GM12878 (cell line): Measurements from ENCODE around the gene AIRE. TPM values are rescaled to one million over a fixed set of nuclear protein-coding genes. Genes with fewer than 3 reads are reported as not detected.

Source experiments
- ATAC-seq: fragments of 200-7000 bp; cut with Tn5 transposase; 3 replicates; pipeline ENCODE4 v1.9.1; 2020; ENCODE audit warnings: mild to moderate bottlenecking, moderate library complexity
- BruUV-seq: library from RNA; stranded (reverse); fragments of 400-500 nt; replicated peaks from 2 replicates; lab custom pipeline; 2021; lab: Mats Ljungman, UMichigan
- CTCF ChIA-PET: fragments of 300-600 bp; sonication (Branson Sonifier 250); formaldehyde crosslinking; extraction: SDS; loops from one replicate; lab custom pipeline; 2021; ENCODE audit warnings: inconsistent platforms; lab: Yijun Ruan, JAX
- POLR2A ChIA-PET: fragments of 350-600 bp; formaldehyde crosslinking; extraction: SDS; loops from one replicate; lab custom pipeline; 2021; ENCODE audit warnings: inconsistent platforms; lab: Charles Lee
- RAD21 ChIA-PET: fragments of 300-600 bp; sonication (Branson Sonifier 250); formaldehyde crosslinking; loops from one replicate; lab custom pipeline; 2023; ENCODE audit warnings: antibody characterized with exemption; ENCODE audit not compliant: unreplicated experiment; lab: Charles Lee
- SMC1A ChIA-PET: fragments of 300-600 bp; sonication (Branson Sonifier 250); formaldehyde crosslinking; loops from one replicate; lab custom pipeline; 2023; ENCODE audit not compliant: unreplicated experiment, uncharacterized antibody; lab: Charles Lee
- DNase-seq: peaks from one replicate; pipeline ENCODE4 v3.0.0-alpha.2; 2011; ENCODE audit warnings: low read depth, low spot score
- FAIRE-seq: peaks from 3 replicates; lab custom pipeline; 2011; peaks lifted over from hg19 to GRCh38; lab: Jason Lieb, UNC
- H2AFZ ChIP-seq: 2 replicates; pipeline ENCODE4 v1.6.0; 2011; ENCODE audit warnings: low read depth, low read length, control low read depth; ENCODE audit not compliant: control insufficient read depth
- H3K27ac ChIP-seq: 2 replicates; pipeline ENCODE4 v1.5.1; 2011; ENCODE audit warnings: control low read depth; ENCODE audit not compliant: control insufficient read depth, insufficient read depth
- H3K27me3 ChIP-seq, 2 experiments: replicated peaks in 1 of 2; 2 replicates each; pipeline versions ENCODE4 v1.6.0 to v1.6.1; 2011; ENCODE audit warnings: low read length in 1 of 2; ENCODE audit not compliant: control insufficient read depth in 2 of 2, insufficient read depth in 2 of 2
- H3K36me3 ChIP-seq, 2 experiments: 2 replicates each; pipeline ENCODE4 v1.5.1; 2011; ENCODE audit warnings: low read length in 1 of 2; ENCODE audit not compliant: control insufficient read depth in 2 of 2, insufficient read depth in 2 of 2
- H3K4me1 ChIP-seq: 2 replicates; pipeline ENCODE4 v1.6.1; 2011; ENCODE audit warnings: mild to moderate bottlenecking, low read length, moderate library complexity, mixed read lengths; ENCODE audit not compliant: control insufficient read depth, insufficient read depth
- H3K4me2 ChIP-seq: 2 replicates; pipeline ENCODE4 v1.6.0; 2011; ENCODE audit warnings: control low read depth; ENCODE audit not compliant: control insufficient read depth, insufficient read depth
- H3K4me3 ChIP-seq: fragments of 200-600 bp; sonication (generic); 2 replicates; pipeline ENCODE4 v1.5.1; 2016
- H3K79me2 ChIP-seq: 2 replicates; pipeline ENCODE4 v1.6.0; 2011; ENCODE audit warnings: low read length; ENCODE audit not compliant: control insufficient read depth, insufficient read depth
- H3K9ac ChIP-seq: 2 replicates; pipeline ENCODE4 v1.8.0; 2011; ENCODE audit warnings: low read length, control low read depth, mixed read lengths; ENCODE audit not compliant: control insufficient read depth, insufficient read depth
- H3K9me3 ChIP-seq: replicated peaks from 3 replicates; pipeline ENCODE4 v1.5.1; 2011; ENCODE audit warnings: mild to moderate bottlenecking, low read length; ENCODE audit not compliant: control insufficient read depth, insufficient read depth
- H4K20me1 ChIP-seq: 2 replicates; pipeline ENCODE4 v1.6.0; 2011; ENCODE audit not compliant: control insufficient read depth, insufficient read depth
- BHLHE40 ChIP-seq, 2 experiments: fragments of 450-650 bp in 1 of 2; IDR thresholded peaks; 2 replicates each; pipeline ENCODE4 v1.6.1; 2011 to 2017; ENCODE audit warnings: low read depth in 2 of 2, borderline replicate concordance in 1 of 2, improper control_type of control experiment in 1 of 2, low read length in 1 of 2, mild to moderate bottlenecking in 1 of 2
- LARP7 ChIP-seq: fragments of 450-650 bp; IDR thresholded peaks from 2 replicates; pipeline ENCODE4 v1.6.1; 2017; ENCODE audit warnings: mild to moderate bottlenecking
- SMAD5 ChIP-seq: IDR thresholded peaks from 2 replicates; pipeline ENCODE4 v1.6.1; 2016; ENCODE audit warnings: antibody characterized with exemption, low read depth
- TCF12 ChIP-seq: IDR thresholded peaks from 2 replicates; pipeline ENCODE4 v1.6.1; 2011; ENCODE audit warnings: low read depth, mild to moderate bottlenecking, low read length
- WGBS: methylation state at CpG from one replicate; pipeline ENCODE4 v1.1.6; 2016; ENCODE audit warnings: low lambda C conversion rate; ENCODE audit not compliant: insufficient replicate concordance, insufficient coverage; ENCODE audit errors: missing lambda C conversion rate; 5-methylcytosine and 5-hydroxymethylcytosine counted together
- in situ Hi-C: fragments of 300-500 bp; cut with MboI; formaldehyde crosslinking; loops from 9 replicates; pipeline ENCODE4 v1.14.3; 2018; ENCODE audit warnings: mixed read lengths
- intact Hi-C: fragments of 100-400 bp; cut with micrococcal nuclease; formaldehyde crosslinking; loops from one replicate; pipeline ENCODE4 v1.14.2; 2022; ENCODE audit not compliant: unreplicated experiment
- polyA plus RNA-seq, 11 experiments: library from polyadenylated mRNA; depleted of rRNA in 4 of 11; unstranded in 6 of 11; stranded (reverse) in 5 of 11; fragments of >200 nt; fragmentation: Nextera tagmentation in 4 of 11; fragmentation: Illumina TruSeq in 1 of 11; extraction: Ambion mirVana in 4 of 11; extraction: Trizol in 1 of 11; gene quantifications; 1 replicate in 1 of 11; 2 replicates in 10 of 11; pipeline versions ENCODE4 v1.2.1 to v1.2.3, GENCODE V29; 2011 to 2016; ENCODE audit warnings: inconsistent platforms in 2 of 11, missing spikeins in 2 of 11, low read depth in 1 of 11
- total RNA-seq, 4 experiments: library from RNA; depleted of rRNA in 3 of 4; stranded (reverse); fragments of >200 nt in 3 of 4; fragmentation: Illumina TruSeq in 1 of 4; extraction: Trizol in 1 of 4; gene quantifications; 2 replicates each; pipeline versions ENCODE4 v1.2.1 to v1.2.3, GENCODE V29; 2013 to 2021
- TF ChIP-seq, protein P1 (sequence below): fragments of 450-650 bp; IDR thresholded peaks from 2 replicates; pipeline ENCODE4 v1.6.1; 2014; ENCODE audit warnings: mild to moderate bottlenecking
- TF ChIP-seq, protein P2 (sequence below): fragments of 450-650 bp; IDR thresholded peaks from 2 replicates; pipeline ENCODE4 v1.6.1; 2017; ENCODE audit warnings: mild to moderate bottlenecking

Gene AIRE
- total and polyA plus RNA-seq, 10 of the 15 experiments (the other 5 are each of a cell fraction or from before 2014, with no cell fraction given), result 0.05 to 0.10 TPM; not detected in 8

DNA sequence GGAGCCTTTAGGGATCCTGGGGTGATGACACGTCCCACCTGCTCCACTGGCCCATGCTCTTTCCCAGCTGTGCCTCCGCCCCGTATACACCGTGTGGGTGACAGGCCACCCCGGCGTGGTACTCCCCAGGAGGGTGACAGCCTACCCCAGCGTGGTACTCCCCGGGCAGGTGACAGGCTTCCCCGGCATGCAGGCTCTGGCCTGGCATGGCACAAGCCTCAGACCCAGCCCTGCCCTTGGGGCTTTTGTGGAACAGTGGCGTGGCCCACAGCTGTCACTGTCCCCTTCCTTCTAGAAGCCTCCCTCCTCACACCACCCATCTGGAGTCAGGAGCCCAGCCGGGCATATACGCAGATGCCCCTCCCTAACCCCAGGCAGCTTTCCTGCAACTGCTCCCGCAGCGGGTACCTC, 9.5 kb downstream of the AIRE start:
- H3K9ac ChIP-seq, result no peak overlapping the region
- FAIRE-seq (no peak), ATAC-seq (no peak), DNase-seq (no peak)
- H3K4me3 ChIP-seq, result no peak overlapping the region
- H3K36me3 ChIP-seq, result no peaks in the 10 kb centered on the region
- WGBS, result 39% methylated on average over 14 of the region's 14 CpGs
- POLR2A ChIA-PET, result interaction anchor here (0.7 to 1.4 kb wide), 3 partner anchors 8 to 25 kb away, joined by 3 to 5 read pairs (median 3); no protein-coding TSS in a partner anchor
- H3K4me1 ChIP-seq, result peaks cover 36% of the 10 kb centered on the region
- peaks cover 11% of the 10 kb centered on the region for H3K79me2 ChIP-seq
- SMC1A ChIA-PET, result interaction anchor here (1.1 kb wide), 2 partner anchors 9 kb away, joined by 3 read pairs; no protein-coding TSS in a partner anchor
- RAD21 ChIA-PET, result interaction anchor here (1.7 kb wide), 1 partner anchor 10 kb away, joined by 9 read pairs; no protein-coding TSS in a partner anchor
- H2AFZ ChIP-seq, result 0 out of 2 replicates have a peak overlapping the region, but pooled peaks have one; percentile 1
- in situ Hi-C loops (no loop called here), intact Hi-C loops (no loop called here)
- TF ChIP-seq BHLHE40 (IDR thresholded peaks at IDR 0.05; ENCODE audit: borderline replicate concordance in 1 of 2, low read depth in 2 of 2, low read length in 1 of 2), result peak in 1 of 2 experiments; percentile 42; a peak in 1 of 4 replicates
- 0 out of 2 replicates have a peak, but pooled peaks have one; percentile 35 for TF ChIP-seq LARP7
- TF ChIP-seq, protein P1, sequence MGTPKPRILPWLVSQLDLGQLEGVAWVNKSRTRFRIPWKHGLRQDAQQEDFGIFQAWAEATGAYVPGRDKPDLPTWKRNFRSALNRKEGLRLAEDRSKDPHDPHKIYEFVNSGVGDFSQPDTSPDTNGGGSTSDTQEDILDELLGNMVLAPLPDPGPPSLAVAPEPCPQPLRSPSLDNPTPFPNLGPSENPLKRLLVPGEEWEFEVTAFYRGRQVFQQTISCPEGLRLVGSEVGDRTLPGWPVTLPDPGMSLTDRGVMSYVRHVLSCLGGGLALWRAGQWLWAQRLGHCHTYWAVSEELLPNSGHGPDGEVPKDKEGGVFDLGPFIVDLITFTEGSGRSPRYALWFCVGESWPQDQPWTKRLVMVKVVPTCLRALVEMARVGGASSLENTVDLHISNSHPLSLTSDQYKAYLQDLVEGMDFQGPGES, result no peak
- TF ChIP-seq SMAD5, result no peak
- TF ChIP-seq, protein P2, sequence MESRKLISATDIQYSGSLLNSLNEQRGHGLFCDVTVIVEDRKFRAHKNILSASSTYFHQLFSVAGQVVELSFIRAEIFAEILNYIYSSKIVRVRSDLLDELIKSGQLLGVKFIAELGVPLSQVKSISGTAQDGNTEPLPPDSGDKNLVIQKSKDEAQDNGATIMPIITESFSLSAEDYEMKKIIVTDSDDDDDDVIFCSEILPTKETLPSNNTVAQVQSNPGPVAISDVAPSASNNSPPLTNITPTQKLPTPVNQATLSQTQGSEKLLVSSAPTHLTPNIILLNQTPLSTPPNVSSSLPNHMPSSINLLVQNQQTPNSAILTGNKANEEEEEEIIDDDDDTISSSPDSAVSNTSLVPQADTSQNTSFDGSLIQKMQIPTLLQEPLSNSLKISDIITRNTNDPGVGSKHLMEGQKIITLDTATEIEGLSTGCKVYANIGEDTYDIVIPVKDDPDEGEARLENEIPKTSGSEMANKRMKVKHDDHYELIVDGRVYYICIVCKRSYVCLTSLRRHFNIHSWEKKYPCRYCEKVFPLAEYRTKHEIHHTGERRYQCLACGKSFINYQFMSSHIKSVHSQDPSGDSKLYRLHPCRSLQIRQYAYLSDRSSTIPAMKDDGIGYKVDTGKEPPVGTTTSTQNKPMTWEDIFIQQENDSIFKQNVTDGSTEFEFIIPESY, result no peak
- 0 out of 2 replicates have a peak, but pooled peaks have one; percentile 34 for TF ChIP-seq TCF12
- peak overlapping the region; percentile 4; the same call in 1 of the 2 replicates for H3K27ac ChIP-seq
- no peak overlapping the region for H3K4me2 ChIP-seq
- no TSS peak for BruUV-seq
- no peaks in the 10 kb centered on the region for H3K27me3 ChIP-seq
- no peaks in the 10 kb centered on the region for H3K9me3 ChIP-seq
- CTCF ChIA-PET, result interaction anchor here (0.5 to 1.0 kb wide), 3 partner anchors 10 to 632 kb away, joined by 3 read pairs; no protein-coding TSS in a partner anchor
- no peaks in the 10 kb centered on the region; the same call in 1 of the 2 replicates for H4K20me1 ChIP-seq
